GM21447 (cell line): ENCODE results near the gene EN1.

Experiments
- ATAC-seq: cut with Tn5 transposase; IDR thresholded peaks from one replicate; pipeline ENCODE4 v1.9.1; 2021; ENCODE audit not compliant: unreplicated experiment

EN1 gene

DNA sequence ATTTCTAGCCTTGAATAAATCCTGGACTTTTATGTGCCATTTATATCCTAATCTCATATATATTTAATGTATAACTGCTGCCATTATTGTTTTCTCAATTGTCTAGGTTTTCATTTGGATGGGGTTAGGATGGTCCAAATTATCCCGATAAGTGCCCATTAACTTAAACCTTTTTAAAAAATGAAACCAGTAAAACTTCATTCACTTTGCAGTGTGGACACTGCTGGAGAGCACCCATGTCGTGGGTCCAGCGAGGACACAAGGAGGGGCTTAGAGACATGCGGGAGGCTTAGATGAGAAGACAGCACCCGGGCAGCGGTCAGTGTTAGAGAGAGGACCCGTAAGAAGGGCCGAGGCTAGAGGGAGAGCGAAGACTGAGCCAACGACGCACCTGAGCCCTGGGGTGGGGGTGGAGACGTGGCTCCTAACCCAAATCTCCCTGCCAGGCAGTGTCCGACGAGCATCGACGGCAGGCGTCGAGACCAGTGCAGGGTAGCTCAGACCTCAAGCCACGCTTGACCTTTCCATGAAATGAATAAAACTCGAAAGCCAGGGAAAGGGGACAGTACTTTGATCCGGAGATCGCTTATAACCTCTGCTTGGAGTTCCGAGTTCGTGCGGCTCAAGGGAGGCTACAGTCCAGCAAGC is 9.0 kb upstream of the EN1 start:
- ATAC-seq = no peak

DNA sequence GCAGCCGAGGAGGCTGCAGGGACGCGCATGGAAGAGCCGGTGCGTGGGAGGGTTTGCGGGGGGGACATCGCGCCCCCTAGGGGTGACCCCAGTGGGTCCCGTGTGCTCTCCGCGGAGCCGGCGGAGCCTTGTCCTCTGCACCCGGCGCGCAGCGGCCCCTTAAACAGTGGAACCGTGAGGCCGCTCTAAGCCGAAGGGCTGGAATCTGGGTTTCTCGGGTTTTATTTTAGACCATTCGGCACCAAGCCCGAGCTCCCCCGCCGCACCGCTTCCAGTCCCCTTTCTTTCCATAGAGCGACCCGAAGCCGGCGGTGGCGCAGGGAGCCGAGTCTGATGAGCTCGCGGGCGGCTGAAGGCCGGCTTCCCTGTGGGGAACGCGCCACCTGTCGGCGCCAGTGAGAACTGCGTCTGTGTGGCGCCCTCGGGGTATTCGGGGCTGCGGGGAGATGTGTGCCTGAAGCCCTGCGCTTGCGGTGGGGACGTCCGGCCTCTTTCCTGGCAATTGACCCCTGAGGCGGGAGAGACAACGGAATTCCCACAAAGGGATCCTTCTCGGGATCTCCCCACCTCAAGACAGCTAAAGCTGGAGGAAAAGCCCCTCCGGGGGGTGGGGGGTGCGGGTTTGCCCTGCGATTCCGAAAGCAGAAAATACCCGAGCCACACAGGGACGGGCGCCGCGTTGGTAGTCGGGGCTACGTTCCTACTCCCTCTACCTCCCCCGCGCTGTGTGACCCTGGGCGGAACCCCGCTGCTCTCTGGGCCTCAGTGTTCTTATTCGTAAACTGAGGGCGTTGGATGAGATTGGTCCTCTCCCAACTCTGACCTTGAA is 8.2 kb upstream of the EN1 start:
- peak; percentile 78 for ATAC-seq

DNA sequence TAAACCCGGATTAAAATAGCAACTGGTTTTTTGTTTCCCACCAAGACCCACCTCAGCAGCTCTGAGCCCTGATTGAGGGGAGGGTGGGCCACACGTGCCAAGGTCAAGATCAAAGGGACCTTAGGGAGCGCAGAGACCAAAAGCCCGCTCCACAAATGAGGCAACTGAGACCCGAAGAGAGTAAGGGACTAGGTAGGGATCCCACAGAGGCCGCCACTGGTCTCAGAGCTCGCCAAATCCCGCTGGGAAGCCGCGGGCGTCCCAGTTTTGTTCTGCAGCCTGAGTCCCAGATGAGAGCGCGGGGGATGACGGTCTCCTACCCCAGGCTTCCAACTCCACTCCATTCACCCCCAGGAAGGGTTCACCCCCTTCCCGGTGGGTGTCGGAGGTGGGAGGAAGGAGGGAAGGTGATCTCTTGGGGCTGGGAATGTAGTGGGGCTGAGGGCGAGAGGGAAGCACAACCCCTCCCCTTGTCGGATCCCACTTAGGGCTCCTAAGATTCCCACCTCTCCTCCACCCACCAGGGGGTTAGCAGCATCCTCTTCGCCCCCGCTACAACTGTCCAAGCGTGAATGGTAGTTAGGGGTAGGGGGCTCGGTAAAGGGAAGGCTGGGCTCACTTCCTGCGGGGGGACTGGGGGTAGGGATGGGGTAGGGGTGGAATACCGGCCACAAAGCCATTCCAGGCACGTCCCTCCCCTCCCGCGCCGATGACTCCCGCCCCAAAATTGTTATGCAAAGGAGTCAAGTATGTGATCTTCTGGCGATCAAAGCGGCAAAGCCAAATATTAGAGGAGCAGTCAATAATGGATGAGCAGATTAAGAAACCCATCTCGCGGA is 7.3 kb upstream of the EN1 start:
- ATAC-seq = no peak

DNA sequence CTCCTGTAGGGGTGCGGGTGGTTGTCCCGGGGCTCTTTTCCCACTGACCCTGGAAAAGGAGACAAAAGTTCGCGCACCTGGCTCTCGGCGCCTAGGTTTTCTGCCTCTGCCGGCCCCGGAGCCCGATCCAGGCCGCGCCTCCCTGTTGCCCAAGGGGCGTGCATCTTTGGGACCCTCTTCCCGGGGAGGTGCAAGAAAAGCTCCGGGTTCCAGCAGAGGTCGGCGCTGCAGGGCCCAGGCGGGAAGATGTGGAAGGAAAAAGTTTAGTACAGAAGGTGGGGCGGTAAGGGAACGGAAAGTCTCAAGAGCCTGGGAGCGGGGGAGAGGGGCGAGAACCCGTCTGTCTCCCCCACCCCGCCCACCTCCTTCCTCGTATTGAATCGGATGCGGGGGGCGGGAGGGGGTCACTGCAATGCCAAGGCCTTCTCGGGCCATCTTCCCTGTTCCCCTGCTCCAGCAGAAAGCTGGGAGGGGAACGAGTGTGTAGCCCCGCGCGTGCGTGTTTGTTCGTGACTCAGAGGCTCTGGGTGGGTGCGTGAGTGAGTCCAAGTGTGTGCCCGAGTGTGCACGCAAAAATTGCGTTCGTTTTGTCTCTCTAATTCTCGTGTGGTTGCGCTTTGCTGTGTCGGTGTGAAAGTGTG is 6.3 kb upstream of the EN1 start:
- no peak for ATAC-seq

DNA sequence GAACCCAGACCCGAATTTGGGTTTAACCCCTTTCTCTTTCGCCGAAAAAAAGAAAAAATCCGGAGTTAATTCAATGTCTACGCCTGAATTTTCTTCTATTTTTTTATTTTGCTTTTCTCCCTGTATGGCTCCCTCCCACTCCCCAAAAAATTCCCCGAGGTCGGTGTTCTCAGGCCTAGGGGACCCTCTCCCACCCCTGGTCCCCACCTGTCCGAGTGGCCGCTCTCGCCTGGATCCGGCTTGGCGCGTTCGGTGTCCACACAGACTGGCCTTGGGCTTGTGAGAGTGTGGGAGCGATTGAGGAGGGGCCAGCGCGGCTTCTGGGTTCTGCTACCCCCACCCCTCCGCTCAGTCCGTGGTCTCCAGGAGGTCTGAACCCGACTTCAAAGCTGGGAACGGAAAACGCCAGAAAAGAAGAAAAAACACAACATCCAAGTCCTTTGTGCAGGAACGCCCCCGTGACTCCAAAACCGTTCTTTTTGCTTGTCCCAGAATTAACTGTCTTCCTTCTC is 5.7 kb upstream of the EN1 start:
- ATAC-seq = no peak

DNA sequence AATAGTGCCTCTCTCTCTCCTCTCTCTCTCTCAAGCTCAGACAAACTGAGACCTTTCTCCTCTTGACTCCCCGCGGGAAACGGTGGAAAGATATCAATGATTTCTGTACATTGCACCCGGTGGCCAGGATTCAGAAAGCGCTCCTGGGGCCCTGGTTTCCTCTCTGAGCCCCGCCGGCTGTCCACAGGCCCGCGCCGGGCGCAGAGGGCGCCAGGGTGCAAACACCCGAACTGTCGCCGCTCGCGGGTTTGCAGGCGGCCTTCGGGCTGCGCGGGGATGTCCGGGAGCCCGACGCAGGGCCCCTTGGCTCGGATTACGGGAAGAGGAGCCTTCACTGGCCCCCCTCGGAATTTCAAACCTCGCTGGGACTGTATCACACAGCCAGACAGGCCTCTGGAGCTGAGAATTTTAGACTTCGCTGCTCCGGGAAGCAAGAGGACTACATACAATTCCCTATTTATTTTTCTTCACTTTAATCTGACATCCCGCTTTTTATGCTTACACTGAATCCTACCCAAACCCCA is 5.2 kb upstream of the EN1 start:
- no peak for ATAC-seq

DNA sequence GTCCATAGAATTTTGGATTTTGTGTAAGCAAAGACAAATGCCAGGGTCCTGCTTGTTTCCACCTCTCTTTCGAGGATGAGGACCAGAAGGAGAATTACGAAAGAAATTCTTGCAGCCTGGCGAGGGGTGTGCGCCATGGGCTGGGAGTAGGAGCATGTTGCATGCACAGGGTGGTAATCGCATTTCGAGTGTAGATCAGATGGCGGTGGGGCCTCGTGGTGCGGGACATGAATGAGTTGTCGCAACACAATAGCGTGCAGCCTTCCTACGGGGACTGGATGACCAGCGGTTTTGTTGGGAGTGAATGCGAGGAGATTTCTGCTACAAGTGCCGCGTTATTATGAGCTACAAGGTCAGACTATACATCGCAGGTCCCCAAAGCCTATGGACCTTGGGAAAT is 4.2 kb upstream of the EN1 start:
- no peak for ATAC-seq

DNA sequence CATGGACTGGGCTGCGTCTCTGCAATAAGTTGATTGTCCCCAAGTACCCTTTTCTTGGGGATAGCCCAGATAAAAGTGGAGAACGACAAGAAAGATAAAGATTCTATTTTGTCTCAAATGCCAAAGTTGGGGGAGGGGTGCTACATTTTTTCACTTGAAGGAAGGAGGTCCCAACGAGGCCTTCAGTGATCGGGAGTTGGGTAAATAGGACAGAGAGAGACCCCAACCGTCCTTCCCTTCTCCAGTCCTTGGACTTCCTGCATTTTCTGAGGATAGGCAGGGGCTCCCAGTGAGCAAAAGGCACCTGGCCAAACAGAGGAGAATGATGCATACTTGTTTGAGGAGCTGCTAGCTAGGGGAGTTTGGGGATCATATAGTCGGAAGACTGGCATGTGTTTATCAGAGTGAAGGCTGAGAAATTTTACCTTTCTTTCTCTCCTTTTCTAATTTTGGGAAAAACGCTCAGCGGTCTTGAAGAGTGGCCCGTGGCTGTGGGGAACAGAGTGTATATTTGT is 3.5 kb upstream of the EN1 start:
- no peak for ATAC-seq

DNA sequence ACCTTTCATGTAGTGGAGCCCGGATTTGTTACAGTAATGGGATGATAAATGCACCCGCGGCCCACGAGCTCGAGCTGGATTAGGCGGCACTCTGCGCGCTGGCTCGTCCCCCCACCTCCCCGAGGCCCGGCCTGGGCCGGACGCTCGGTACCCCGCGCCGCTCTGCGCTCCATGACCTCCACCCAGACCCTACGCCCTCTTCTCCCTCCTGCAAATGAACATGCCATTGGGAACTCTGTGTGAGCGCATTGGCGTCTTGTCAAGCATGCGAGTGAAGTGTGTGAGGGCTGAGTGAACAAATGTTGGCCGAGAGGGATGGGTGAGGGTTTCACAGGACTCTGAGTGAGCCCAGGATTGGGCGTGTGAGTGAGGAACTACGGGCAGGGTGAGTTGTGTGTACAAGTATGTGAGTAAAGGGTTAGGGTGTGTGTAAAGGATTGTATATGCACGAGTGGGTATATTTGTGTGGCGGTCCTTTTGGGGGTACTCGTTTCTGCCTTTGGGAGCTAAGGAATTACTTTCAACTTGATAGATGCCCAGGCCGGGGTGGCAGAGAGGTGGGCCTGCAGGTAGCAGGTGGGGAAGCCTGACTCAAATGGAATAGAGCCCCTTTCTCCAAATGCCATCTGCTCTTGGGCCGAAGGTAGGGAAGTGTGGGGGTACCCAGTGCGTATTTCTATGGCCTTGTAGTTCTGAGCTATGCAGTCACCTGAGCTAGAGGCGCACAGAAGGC is 2.9 kb upstream of the EN1 start:
- ATAC-seq = no peak

DNA sequence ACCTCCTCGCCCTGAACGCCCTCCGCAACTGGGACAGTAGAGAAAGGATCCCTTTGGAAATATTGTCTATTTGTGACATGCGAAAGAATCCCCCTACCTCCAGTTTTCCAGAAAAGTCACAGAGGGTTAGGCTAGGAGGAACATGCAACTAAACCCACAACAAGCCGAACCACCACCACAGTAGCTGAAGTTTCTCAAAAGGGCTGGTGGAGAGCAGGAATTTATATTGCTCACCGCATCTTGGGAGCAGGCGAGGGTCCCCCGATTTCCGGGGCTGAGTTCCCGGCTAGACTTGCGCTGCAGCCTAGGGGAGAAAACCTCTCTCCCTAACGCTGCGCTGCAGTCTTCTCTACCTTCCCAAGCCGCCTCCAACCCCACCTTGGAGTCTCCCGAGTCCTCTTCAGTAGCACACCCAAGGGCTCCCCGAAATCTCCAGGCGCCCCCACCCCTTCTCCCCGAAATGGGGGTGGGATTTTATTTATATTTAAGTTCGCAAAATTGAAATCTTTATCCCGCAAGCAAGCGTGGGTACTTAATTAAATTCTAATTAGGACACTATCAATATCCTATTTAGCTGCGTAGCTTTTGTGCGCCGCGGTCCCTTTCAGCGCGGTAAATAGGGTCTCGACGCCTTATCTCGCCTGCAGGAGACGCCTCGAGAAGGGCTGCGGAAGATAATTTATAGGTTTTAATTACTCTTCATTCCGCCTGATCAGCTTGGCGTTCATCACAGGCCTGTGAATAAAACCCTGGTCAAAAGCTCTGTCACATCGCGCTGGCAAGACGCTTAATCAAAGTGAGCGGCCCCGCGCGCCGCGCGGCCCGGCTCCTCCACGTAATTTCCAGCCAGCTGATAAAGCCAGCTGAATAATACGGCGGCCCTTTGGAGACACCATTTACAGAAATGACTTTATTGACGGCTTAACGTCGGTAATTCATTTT is 2.0 kb upstream of the EN1 start:
- no peak for ATAC-seq

DNA sequence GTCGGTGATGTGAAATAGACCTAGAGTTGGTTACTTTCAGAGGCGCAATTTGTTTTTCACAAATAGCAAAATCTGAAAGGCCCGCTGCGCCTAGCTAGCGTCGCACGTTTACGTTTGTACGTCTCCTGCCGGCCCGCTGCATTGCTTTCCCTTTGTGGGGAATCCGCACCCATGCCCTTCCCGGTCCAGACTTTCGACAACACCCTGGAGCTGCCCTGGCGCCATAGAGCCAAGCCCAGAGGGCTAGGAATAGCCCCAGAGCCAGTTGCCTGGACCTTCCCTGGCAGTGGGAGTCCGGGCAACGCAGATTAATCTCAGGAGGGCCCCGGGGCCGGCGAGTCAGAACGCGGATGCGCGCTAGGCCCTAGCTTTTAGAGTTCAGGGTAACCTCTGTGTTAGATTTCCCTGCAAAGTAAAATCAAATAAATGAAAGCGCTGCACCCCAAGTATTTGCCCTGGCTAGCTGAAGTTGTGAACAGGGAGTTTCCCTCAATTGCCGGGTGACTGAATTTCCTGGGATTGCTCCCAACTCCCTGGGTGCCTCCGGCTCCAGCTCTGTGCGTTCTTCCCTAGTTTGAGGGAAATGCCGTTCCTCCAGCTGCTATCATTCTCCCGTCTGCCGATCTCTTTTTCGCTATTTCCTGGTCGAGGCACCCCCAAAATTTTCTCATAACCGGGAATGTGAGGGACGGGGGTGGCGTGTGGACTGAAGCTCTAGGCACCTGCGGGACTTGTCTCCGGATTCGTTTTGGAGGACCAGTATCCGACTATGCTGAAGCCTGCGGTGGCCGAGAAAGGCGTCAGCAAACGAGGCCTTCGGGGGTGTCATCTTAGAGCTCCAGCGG is 1.2 kb upstream of the EN1 start:
- no peak for ATAC-seq

DNA sequence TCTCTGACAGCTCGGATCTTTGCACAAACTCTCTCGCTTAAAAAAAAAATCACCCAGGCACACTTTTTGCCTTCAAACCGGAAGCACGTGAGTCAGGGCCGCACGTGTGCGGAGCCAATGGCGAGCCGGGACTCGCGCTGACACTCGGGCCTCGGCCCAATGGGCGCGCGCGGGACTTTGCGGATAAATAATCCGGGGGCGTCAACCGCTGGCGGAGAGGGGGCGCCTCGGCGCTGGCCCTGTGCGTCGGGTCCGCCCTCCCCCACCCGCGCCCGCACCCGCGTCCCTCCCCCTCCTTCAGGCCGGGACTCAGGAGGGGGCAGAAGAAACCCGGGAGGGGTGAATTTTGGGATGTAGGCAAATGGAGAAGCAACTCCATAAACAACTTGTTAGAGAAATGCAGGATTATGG is 319 bp upstream of the EN1 start:
- ATAC-seq = no peak

DNA sequence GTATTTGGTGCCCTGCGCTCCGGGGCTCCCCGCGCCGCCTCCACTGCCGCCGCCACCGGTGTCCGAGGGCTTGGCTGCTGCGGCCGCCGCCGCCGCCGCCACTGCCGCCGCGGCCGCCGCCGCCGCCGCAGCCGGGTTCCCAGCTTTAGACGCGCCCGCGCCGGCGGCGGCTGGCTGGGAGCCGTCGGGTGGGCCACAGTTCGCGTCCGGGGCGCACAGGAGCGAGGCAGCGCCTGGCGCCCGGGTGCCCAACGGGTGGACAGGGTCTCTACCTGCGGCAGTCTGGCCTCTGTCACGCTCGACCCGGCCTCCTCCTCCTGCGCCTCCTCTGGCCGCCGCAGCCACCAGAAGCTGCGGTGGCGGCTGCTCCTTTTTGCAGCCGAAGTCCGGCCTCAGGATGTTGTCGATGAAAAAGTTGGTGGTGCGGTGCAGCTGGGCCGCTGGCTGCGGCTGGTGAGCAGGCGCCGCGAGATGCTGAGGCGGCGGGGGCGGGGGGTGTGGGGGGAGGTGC is 951 bp downstream of the EN1 start:
- ATAC-seq = no peak

DNA sequence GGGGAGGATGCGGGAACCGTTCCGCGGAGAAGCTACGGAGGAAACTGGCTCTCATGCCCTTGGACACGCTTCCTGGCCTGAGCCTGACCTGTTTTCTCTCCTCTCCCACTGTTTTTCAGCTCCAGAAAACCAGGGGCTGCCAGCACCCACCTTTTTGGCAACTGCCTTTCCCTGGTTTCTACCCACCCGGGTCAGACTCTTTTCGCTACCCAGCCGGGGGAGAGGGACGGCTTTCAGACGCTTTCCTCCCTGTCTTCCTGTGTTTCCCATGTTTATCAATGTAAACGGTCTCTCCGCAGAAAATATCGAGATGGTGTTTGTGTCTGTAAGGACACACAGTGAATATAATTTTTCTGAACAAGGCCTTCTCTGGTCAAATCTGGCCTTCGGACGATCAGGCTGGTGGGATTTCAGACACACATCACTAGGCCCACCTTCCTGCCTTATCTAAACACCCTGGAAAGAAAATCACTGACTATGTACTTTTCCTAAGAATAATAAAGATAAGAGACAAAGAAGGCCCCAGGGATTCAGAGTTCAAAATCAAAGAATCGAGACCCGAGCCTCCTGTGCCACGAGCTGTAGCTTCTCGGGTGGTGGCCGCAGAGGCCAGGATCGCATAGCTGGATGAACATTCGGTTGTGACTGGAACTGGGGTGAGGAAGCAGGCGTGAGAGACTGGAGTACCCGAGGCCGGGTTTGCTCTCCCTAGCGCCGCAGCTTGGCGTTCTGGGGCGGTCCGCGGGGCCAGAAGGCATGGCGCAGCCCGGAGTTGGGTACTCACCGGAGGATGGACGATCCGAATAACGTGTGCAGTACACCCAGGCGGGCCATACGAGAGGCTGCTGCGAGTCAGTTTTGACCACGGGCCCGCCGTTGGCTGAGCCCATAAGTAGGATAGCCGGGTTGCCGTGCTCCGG is 1.7 kb downstream of the EN1 start:
- no peak for ATAC-seq

DNA sequence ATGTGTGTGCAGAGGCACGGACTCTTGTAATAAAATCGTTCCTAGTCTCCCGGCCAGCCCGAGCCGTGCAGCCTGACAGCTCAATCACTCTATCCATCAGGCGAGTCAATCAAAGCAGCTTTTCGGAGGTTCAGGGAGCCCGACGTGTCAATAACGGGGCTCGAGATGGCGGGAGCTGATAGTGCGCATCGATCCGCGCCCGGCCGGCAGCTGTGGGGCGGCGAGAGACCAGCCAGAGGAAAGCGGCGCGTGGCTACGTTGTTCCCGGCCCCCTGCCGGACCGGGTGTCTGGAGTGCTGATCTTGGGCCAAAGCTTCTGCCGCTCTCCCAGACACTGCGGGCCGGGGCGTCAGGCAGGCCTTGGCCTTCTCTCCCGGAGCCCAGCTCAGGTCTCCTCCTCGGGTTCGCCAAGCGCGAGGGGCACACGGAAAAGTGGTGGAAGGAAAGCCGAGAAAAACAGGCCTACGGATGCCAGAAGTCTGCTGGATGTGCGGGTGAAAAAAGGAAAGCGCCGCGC is 2.4 kb downstream of the EN1 start:
- no peak for ATAC-seq

DNA sequence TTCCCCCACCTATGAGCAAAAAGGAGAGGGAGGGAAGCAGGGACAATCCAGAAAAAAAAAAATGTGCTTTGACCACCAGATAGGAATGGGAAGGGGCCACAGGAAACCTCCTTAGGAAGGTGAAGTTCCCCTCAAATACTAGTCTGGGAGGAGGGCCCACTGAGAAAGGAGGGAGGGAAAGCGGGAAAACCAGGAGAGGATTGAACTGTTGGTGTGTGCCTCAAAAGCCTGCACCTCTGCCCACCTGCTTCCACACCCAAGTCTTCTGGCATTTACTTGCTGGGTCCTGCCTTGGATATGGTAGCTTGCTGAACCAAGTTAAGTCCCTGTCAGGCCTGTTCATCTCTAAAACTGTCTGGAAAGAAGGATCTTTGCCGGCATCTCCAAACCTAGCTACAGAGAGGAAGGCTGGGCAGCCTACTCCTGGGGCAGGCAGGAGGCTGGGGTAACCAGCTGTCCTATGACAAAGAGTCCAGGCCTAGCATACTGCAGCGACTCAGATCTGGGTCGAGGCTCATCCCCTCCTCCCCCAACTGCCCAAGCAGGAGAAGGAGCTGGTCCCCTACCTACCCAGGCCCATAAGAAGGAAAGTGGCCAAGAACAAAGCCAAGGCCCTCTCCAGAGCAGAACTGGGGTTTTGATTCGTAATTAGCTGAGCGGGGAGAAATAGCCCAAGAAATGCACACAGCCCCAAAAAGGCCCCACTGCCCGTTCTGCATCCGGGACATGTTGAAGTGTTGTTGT is 3.0 kb downstream of the EN1 start:
- ATAC-seq = no peak
